Thoracic aorta (tissue), 2 donors: ENCODE measurements around the gene LDLRAD3. TPM values are rescaled to one million over a fixed set of nuclear protein-coding genes. Genes with fewer than 3 reads are reported as not detected.

Source experiments
- ATAC-seq: fragments of 150-250 bp; one replicate; pipeline ENCODE4 v1.8.0; 2017; ENCODE audit warnings: low read depth; ENCODE audit not compliant: insufficient number of reproducible peaks, low FRiP score
- DNase-seq: peaks from one replicate; pipeline ENCODE4 v3.0.0-alpha.2; 2020; ENCODE audit warnings: low spot score
- H3K27ac ChIP-seq, 2 donors: fragments of 200-600 bp; sonication (generic); 1 replicate in 1 of 2; 2 replicates in 1 of 2; pipeline ENCODE4 v1.5.1; 2016; ENCODE audit warnings: mild to moderate bottlenecking in 2 of 2, moderate library complexity in 2 of 2
- H3K27me3 ChIP-seq: fragments of 200-600 bp; sonication (generic); replicated peaks from 2 replicates; pipeline ENCODE4 v1.6.0; 2016; ENCODE audit warnings: mild to moderate bottlenecking; ENCODE audit not compliant: insufficient read depth
- H3K36me3 ChIP-seq: fragments of 200-600 bp; sonication (generic); one replicate; pipeline ENCODE4 v1.5.1; 2016
- H3K4me1 ChIP-seq, 2 donors: fragments of 200-600 bp; sonication (generic); 1 replicate in 1 of 2; 2 replicates in 1 of 2; pipeline versions ENCODE4 v1.5.1 to v1.6.0; 2016; ENCODE audit warnings: low read depth in 2 of 2, mild to moderate bottlenecking in 1 of 2; ENCODE audit not compliant: control insufficient read depth in 1 of 2
- H3K4me3 ChIP-seq: fragments of 200-600 bp; sonication (generic); 2 replicates; pipeline ENCODE4 v1.5.1; 2016; ENCODE audit warnings: mild to moderate bottlenecking
- H3K9me3 ChIP-seq: fragments of 200-600 bp; sonication (generic); 2 replicates; pipeline ENCODE4 v1.5.1; 2016
- CTCF ChIP-seq: fragments of 200-600 bp; sonication (generic); IDR thresholded peaks from one replicate; pipeline ENCODE4 v1.5.1; 2019; ENCODE audit warnings: antibody characterized with exemption
- total RNA-seq, 2 donors: library from RNA; depleted of rRNA; stranded (reverse); fragments of >200 nt; gene quantifications; one replicate each; pipeline versions ENCODE4 v1.1.0 to v1.2.3, GENCODE V29; 2016

LDLRAD3 gene
- total RNA-seq, 2 donors from 2014 or later: 6.1 to 17.2 TPM

- Histone ChIP-seq H3K27me3 (no peaks in the 10 kb centered on the region), H3K36me3 (no peaks in the 10 kb centered on the region), H3K4me1 (no peaks in the 10 kb centered on the region), H3K9me3 (no peaks in the 10 kb centered on the region), H3K27ac (no peak overlapping the region), H3K4me3 (no peak overlapping the region)
- no peak for ATAC-seq
- DNase-seq: no peak
- TF ChIP-seq CTCF: no peak
These were observed 103.5 kb downstream of the LDLRAD3 start for GRCh38 chr11:36047344-36047743.

GRCh38 chr11:36048496-36049247, 104.8 kb downstream of the LDLRAD3 start:
- no peaks in the 10 kb centered on the region for H3K27me3 ChIP-seq
- ATAC-seq (no peak), DNase-seq (no peak)
- no peak overlapping the region for H3K27ac ChIP-seq
- H3K4me1 ChIP-seq: no peaks in the 10 kb centered on the region
- no peaks in the 10 kb centered on the region for H3K9me3 ChIP-seq
- H3K36me3 ChIP-seq: no peaks in the 10 kb centered on the region
- no peak for TF ChIP-seq CTCF
- H3K4me3 ChIP-seq: no peak overlapping the region

- no peak for TF ChIP-seq CTCF
- no peak for DNase-seq
- Histone ChIP-seq H3K9me3 (no peaks in the 10 kb centered on the region), H3K27ac (no peak overlapping the region), H3K4me1 (no peaks in the 10 kb centered on the region), H3K27me3 (no peaks in the 10 kb centered on the region), H3K36me3 (no peaks in the 10 kb centered on the region), H3K4me3 (no peak overlapping the region)
- no peak for ATAC-seq
These were observed 107.6 kb downstream of the LDLRAD3 start for GRCh38 chr11:36051235-36052144.

GRCh38 chr11:36053281-36053680, 109.4 kb downstream of the LDLRAD3 start:
- no peaks in the 10 kb centered on the region for H3K27me3 ChIP-seq
- ATAC-seq (no peak), DNase-seq (no peak)
- H3K36me3 ChIP-seq: no peaks in the 10 kb centered on the region
- no peak overlapping the region for H3K27ac ChIP-seq
- H3K4me3 ChIP-seq: no peak overlapping the region
- H3K4me1 ChIP-seq: no peaks in the 10 kb centered on the region
- no peak for TF ChIP-seq CTCF
- H3K9me3 ChIP-seq: no peaks in the 10 kb centered on the region

GRCh38 chr11:36053862-36054261, 110.0 kb downstream of the LDLRAD3 start:
- TF ChIP-seq CTCF: no peak
- DNase-seq: no peak

More at GRCh38 chr11:36053862-36054261, 110.0 kb downstream of the LDLRAD3 start:
- no peak for ATAC-seq
- Histone ChIP-seq H3K36me3 (no peaks in the 10 kb centered on the region), H3K4me1 (no peaks in the 10 kb centered on the region), H3K27me3 (no peaks in the 10 kb centered on the region), H3K9me3 (no peaks in the 10 kb centered on the region), H3K27ac (no peak overlapping the region), H3K4me3 (no peak overlapping the region)
